ACC112 (cell line): ENCODE data around the gene LIN54.
A peak's percentile ranks its signal among the peaks of the same experiment; 100 is the strongest.
"Not testable (repeated sequence)": the region's sequence is repeated elsewhere in the genome, so short reads cannot be mapped to it uniquely, and the experiment has no call there.

Experiments used
- H2AFZ ChIP-seq: fragments of 200-600 bp; sonication (generic); one replicate; pipeline ENCODE4 v1.6.0; 2017; ENCODE audit warnings: antibody characterized with exemption, low read length; ENCODE audit not compliant: unreplicated experiment
- H3K27ac ChIP-seq: fragments of 200-600 bp; sonication (generic); 2 replicates; pipeline ENCODE4 v1.5.1; 2014; ENCODE audit warnings: low read depth, mild to moderate bottlenecking, antibody characterized with exemption, low read length, moderate library complexity
- H3K27me3 ChIP-seq: fragments of 200-600 bp; sonication (generic); 2 replicates; pipeline ENCODE4 v1.6.1; 2014; ENCODE audit warnings: mild to moderate bottlenecking, antibody characterized with exemption, low read length, moderate library complexity, mixed read lengths; ENCODE audit not compliant: insufficient read depth
- H3K36me3 ChIP-seq: fragments of 200-600 bp; sonication (generic); 2 replicates; pipeline ENCODE4 v1.6.1; 2016; ENCODE audit warnings: mild to moderate bottlenecking, antibody characterized with exemption, low read length, moderate library complexity, mixed read lengths; ENCODE audit not compliant: insufficient read depth
- H3K4me1 ChIP-seq: fragments of 200-600 bp; sonication (generic); one replicate; pipeline ENCODE4 v1.6.1; 2016; ENCODE audit warnings: low read length, mixed read lengths; ENCODE audit not compliant: insufficient read depth, unreplicated experiment, control insufficient read depth
- H3K4me3 ChIP-seq: fragments of 200-600 bp; sonication (generic); 2 replicates; pipeline ENCODE4 v1.5.1; 2014; ENCODE audit warnings: mild to moderate bottlenecking, low read depth, low read length
- H3K79me2 ChIP-seq: fragments of 200-600 bp; sonication (generic); one replicate; pipeline ENCODE4 v1.6.0; 2016; ENCODE audit warnings: low read length; ENCODE audit not compliant: control insufficient read depth, unreplicated experiment, insufficient read depth

The LIN54 gene

GRCh38 chr4:82948647-82949204, 61.9 kb downstream of the LIN54 start:
- peaks cover 6% of the 10 kb centered on the region for H3K4me1 ChIP-seq
- peaks cover 3% of the 10 kb centered on the region for H3K79me2 ChIP-seq
- H3K27me3 ChIP-seq: no peaks in the 10 kb centered on the region
- peaks cover 7% of the 10 kb centered on the region; the same call in 1 of the 2 replicates for H3K36me3 ChIP-seq
- H3K4me3 ChIP-seq: no peak overlapping the region; the same call in 1 of the 2 replicates
- H3K27ac ChIP-seq: peak overlapping the region; percentile 49; the same call in 1 of the 2 replicates
- H2AFZ ChIP-seq: no peak overlapping the region

GRCh38 chr4:82947498-82947897, 63.1 kb downstream of the LIN54 start:
- Histone ChIP-seq H3K27ac (no peak overlapping the region), H3K4me1 (peaks cover 6% of the 10 kb centered on the region), H3K36me3 (peaks cover 7% of the 10 kb centered on the region; the same call in 1 of the 2 replicates), H3K79me2 (peaks cover 3% of the 10 kb centered on the region), H3K4me3 (no peak overlapping the region), H3K27me3 (no peaks in the 10 kb centered on the region), H2AFZ (no peak overlapping the region)

GRCh38 chr4:82939414-82939813, 71.2 kb downstream of the LIN54 start:
- peaks cover 19% of the 10 kb centered on the region for H3K36me3 ChIP-seq
- no peaks in the 10 kb centered on the region for H3K27me3 ChIP-seq
- no peak overlapping the region for H3K4me3 ChIP-seq
- no peaks in the 10 kb centered on the region for H3K79me2 ChIP-seq
- no peak overlapping the region for H2AFZ ChIP-seq
- H3K4me1 ChIP-seq: no peaks in the 10 kb centered on the region
- H3K27ac ChIP-seq: no peak overlapping the region

- Histone ChIP-seq H3K4me3 (no peak overlapping the region), H3K36me3 (peaks cover 25% of the 10 kb centered on the region), H3K27me3 (no peaks in the 10 kb centered on the region), H3K79me2 (no peaks in the 10 kb centered on the region), H3K27ac (no peak overlapping the region), H2AFZ (no peak overlapping the region), H3K4me1 (no peaks in the 10 kb centered on the region)
Measured at GRCh38 chr4:82934441-82934840, 76.2 kb downstream of the LIN54 start.

- H3K27me3 ChIP-seq: no peaks in the 10 kb centered on the region
- H3K27ac ChIP-seq: no peak overlapping the region
- H3K36me3 ChIP-seq: peaks cover 19% of the 10 kb centered on the region
- H3K4me3 ChIP-seq: no peak overlapping the region
- H3K4me1 ChIP-seq: no peaks in the 10 kb centered on the region
- H2AFZ ChIP-seq: no peak overlapping the region
- no peaks in the 10 kb centered on the region for H3K79me2 ChIP-seq
Measured at GRCh38 chr4:82930848-82931755, 79.5 kb downstream of the LIN54 start.

- no peaks in the 10 kb centered on the region for H3K27me3 ChIP-seq
- H3K4me3 ChIP-seq: no peak overlapping the region
- no peaks in the 10 kb centered on the region for H3K79me2 ChIP-seq
- peaks cover 9% of the 10 kb centered on the region; the same call in 1 of the 2 replicates for H3K36me3 ChIP-seq
- H3K27ac ChIP-seq: no peak overlapping the region
- H3K4me1 ChIP-seq: no peaks in the 10 kb centered on the region
- H2AFZ ChIP-seq: no peak overlapping the region
Measured at GRCh38 chr4:82921795-82922194, 88.8 kb downstream of the LIN54 start.

- Histone ChIP-seq H3K27ac (no peak overlapping the region), H2AFZ (no peak overlapping the region), H3K36me3 (peaks cover 9% of the 10 kb centered on the region; the same call in 1 of the 2 replicates), H3K4me1 (no peaks in the 10 kb centered on the region), H3K27me3 (no peaks in the 10 kb centered on the region), H3K4me3 (no peak overlapping the region), H3K79me2 (no peaks in the 10 kb centered on the region)
Measured at GRCh38 chr4:82919386-82919785, 91.2 kb downstream of the LIN54 start.

GRCh38 chr4:82918091-82918490, 92.5 kb downstream of the LIN54 start:
- no peaks in the 10 kb centered on the region for H3K27me3 ChIP-seq
- H3K36me3 ChIP-seq: peaks cover 9% of the 10 kb centered on the region; the same call in 1 of the 2 replicates
- no peak overlapping the region for H3K4me3 ChIP-seq
- H2AFZ ChIP-seq: no peak overlapping the region
- no peaks in the 10 kb centered on the region for H3K79me2 ChIP-seq
- H3K4me1 ChIP-seq: peaks cover 4% of the 10 kb centered on the region
- no peak overlapping the region for H3K27ac ChIP-seq

- not testable (repeated sequence) for H3K4me3 ChIP-seq, H3K4me1 ChIP-seq, H3K36me3 ChIP-seq, H3K27me3 ChIP-seq, H3K79me2 ChIP-seq, H3K27ac ChIP-seq, H2AFZ ChIP-seq
Measured at GRCh38 chr4:82913968-82914367, 96.7 kb downstream of the LIN54 start.

- no peak overlapping the region for H2AFZ ChIP-seq
- H3K36me3 ChIP-seq: peaks cover 9% of the 10 kb centered on the region; the same call in 1 of the 2 replicates
- H3K4me1 ChIP-seq: peaks cover 5% of the 10 kb centered on the region
- H3K4me3 ChIP-seq: no peak overlapping the region
- no peaks in the 10 kb centered on the region for H3K79me2 ChIP-seq
- no peak overlapping the region for H3K27ac ChIP-seq
- H3K27me3 ChIP-seq: no peaks in the 10 kb centered on the region
Measured at GRCh38 chr4:82913305-82913704, 97.3 kb downstream of the LIN54 start.

GRCh38 chr4:82909326-82909725, 101.3 kb downstream of the LIN54 start:
- Histone ChIP-seq H2AFZ (no peak overlapping the region), H3K27ac (no peak overlapping the region), H3K4me3 (no peak overlapping the region), H3K4me1 (peaks cover 17% of the 10 kb centered on the region), H3K36me3 (no peaks in the 10 kb centered on the region), H3K27me3 (no peaks in the 10 kb centered on the region), H3K79me2 (no peaks in the 10 kb centered on the region)
